RPMI8226 (cell line): ENCODE measurements around the gene SLC43A2.

ENCODE experiments used
- DNase-seq: peaks from one replicate; pipeline ENCODE4 v3.0.0-alpha.2; 2015

Gene SLC43A2

DNA sequence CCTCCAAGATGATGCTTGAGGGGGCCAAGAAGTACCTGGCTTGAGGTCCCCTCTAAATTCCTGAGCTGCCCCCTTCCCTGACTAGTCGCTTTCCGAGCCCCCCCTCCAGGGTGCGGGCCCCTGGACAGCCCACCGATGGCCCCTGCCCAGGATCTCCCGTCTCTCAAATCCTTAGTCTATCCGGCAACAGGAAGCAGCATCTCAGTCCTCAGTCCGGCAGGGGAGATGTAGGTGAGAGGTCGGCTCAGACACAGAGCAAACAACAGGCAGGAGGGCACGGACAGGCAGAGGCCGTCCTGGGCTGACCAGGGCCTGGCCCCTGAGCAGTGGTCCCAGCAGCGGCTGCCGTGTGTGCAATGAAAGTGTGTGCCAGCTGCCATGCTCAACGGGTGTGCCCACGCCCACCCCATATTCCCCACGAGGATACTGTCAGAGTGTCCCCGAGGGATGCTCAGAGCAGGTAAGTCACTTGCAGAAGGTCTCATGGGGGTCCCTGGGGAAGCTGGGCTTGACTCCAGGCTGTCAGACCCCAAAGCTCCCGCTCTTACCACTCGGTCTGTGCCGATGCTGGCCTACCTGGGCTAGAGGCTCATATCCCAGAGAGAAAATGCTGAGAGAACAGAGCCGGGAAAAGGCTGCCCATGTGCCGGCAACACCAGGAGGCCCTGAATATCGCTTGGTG is 7.2 kb downstream of the SLC43A2 start:
- DNase-seq = no peak

- no peak for DNase-seq
Observed at GRCh38 chr17:1620486-1620885, 8.1 kb downstream of the SLC43A2 start.

DNA sequence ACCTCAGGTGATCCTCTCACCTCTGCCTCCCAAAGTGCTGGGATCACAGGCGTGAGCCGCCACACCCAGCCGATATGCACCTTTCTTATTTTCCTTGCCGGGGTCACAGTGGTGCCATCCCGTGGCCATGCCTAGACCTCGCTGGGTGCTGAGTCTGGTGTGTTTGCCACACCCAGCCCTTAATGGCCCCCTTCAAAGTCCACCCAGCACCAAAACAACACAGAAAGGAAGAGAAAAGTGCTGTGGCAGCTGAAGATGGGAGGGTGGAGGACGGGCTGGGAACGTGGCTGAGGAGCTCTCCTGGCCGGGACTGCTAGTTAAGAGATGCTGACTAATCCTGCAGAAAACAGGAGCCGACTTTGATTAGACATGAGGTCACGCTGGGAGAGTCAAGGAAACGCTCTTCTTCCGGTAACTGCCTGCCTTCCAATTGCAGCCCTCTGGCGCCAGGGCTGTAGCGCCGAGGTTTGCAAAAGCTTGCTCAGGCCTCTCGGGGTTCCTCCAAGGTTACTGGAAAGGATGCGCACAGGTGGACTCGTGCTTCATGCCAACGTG is 10.9 kb downstream of the SLC43A2 start:
- no peak for DNase-seq

GRCh38 chr17:1616101-1616500 is 12.5 kb downstream of the SLC43A2 start:
- no peak for DNase-seq

- no peak for DNase-seq
Observed at GRCh38 chr17:1612400-1612799, 16.2 kb downstream of the SLC43A2 start.

DNA sequence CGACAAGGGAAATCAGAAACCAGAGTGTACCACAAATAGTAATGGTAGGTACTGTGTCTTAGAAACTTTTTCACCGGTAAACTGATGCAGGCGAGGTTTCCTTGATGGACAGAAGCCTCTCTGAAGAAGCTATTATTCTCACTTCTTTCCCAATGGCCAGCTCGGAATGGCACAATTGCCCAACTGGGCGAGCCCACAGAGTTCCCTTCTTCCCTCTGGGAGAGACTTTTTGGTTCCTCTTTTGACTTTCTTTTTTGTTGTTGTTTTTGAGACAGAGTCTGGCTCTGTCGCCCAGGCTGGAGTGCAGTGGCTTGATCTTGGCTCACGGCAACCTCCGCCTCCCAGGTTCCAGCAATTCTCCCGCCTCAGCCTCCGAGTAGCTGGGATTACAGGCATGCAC is 16.9 kb downstream of the SLC43A2 start:
- DNase-seq = no peak

- DNase-seq = no peak
Observed at GRCh38 chr17:1608676-1609075, 20.0 kb downstream of the SLC43A2 start.

- DNase-seq = no peak
Observed at GRCh38 chr17:1607971-1608320, 20.7 kb downstream of the SLC43A2 start.

- no peak for DNase-seq
Observed at GRCh38 chr17:1606352-1606985, 22.2 kb downstream of the SLC43A2 start.

GRCh38 chr17:1605681-1606351 is 22.8 kb downstream of the SLC43A2 start:
- DNase-seq = no peak

DNA sequence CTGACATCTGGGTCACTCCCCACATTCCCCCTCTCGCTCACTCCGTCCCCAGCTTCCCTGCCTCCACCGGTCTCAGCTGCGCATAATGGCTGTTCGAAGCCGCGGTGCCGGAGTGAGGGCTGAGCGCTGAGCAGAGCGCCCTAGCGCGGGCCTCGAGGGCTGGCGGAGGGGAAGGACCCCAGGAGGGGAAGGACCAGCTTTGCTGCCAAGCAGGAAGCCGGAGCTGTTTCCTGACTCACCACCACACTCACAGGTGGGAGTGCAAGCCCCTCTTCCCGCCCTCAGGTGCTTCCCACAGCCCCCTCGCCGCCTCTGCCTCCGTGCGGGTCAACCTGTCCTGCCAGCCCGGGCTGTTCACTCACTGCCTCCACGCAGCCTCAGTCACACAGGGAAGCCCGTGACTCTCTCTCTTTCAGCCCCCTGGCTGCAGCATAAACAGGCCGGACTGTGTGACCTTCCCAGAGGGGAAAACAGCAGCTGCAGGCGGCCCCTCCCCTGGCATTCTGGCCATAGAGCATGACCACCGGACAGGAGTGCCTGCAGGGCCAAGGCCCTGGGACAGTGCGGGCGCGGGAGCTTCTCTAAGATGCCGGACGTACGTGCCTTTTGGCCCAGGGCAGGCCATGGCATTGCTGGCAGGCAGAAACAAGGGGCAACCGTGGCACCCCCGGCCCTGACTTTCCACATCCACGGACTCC is 23.7 kb downstream of the SLC43A2 start:
- no peak for DNase-seq

DNA sequence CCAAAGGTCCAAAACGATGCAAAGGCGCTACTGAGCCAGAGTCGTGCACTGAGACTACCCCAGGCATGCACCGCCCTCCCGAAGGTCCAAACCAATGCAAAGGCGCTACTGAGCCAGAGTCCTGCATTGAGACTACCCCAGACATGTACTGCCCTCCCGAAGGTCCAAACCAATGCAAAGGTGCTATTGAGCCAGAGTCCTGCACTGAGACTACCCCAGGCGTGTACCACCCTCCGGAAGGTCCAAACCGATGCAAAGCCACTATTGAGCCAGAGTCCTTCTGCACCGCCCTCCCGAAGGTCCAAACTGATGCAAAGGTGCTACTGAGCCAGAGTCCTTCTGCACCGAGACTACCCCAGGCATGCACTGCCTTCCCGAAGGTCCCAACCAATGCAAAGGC is 27.1 kb downstream of the SLC43A2 start:
- DNase-seq = no peak

- DNase-seq = no peak
Observed at GRCh38 chr17:1598399-1599095, 30.1 kb downstream of the SLC43A2 start.

GRCh38 chr17:1597861-1598342 is 30.7 kb downstream of the SLC43A2 start:
- no peak for DNase-seq

DNA sequence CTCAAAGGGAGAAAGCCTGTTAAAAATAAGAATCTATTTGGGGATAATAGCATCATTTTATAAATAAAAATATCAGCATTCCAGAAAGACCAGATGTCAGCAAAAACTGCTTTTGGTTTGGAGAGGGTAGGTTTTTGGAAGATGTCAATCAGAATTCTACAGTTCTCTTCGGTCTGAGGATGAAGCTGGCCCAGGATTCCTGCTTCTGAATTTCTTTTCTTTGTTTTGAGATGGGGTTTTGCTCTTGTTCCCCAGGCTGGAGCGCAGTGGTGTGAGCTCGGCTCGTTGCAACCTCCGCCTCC is 35.1 kb downstream of the SLC43A2 start:
- no peak for DNase-seq

- peak; percentile 87 for DNase-seq
Observed at GRCh38 chr17:1592751-1593629, 35.6 kb downstream of the SLC43A2 start.

GRCh38 chr17:1591474-1592090 is 37.1 kb downstream of the SLC43A2 start:
- no peak for DNase-seq

DNA sequence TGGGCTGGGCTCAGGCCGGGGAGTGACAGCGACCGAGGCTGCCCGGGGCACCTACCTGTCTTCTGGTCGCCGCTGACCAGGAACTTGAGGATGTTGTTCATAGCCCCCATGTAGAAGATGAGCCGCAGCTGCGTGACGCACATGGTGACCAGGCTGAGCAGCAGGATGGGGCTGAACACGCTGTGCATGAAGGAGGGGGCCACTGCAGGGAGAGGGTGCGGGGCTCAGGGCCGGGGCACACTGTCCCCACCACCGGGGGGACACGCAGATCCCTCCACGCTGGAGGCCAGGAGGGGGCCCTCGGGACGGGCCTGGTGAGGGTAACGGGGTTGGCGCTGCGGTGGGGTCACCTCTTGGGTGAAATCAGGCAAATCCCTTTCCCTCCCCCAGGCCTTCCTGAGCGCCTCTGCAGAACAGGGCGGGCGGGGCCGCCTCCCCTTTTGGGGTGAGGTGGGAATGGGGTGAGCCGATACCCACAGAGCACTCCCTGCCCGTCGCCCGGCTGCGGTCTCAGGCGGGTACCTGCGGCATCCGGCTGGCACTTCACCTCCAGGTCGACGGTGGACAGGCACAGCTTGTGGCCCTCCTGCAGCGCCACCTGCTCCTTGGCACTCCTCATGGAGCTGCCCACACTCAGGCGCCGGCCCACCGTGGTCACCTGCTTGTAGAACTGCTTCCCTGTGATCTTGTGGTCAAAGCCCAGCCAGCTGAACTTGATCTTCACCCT is 37.7 kb downstream of the SLC43A2 start:
- no peak for DNase-seq

DNA sequence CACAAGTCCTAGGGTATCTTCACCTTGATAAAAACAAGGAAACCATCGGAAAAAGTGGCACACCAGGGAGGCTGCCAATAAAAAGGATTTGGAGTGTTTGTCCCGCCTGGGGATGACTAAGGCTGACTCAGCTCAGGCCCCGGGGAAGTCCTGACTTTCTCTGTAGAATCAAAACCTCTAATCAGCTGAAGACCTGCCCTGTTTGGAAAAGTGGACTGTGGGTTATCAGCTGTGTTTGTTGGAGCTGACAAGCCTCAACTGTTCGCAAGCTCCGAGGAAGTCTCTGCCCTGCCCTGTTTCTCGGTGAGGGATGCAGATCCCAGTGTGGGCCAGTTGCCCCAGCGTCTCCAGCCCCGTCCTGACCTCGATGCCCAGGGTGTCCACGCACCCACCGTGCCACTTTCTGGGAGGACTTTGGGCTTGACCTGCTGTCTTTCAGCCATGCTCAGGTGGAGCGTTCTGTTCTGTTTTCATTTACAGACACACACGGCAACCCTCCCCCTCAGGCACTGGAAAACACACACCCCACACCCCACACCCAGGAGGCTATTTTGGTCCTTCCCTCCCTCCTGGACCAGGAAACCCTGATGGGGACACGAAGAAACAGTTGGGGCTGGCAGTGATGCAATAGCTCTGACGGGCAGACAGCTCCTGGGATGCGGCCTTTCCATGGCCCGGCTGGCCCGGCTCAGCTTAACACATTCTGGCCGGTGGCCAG is 38.4 kb downstream of the SLC43A2 start:
- DNase-seq = no peak
